ENCODE data around the gene TMED4. TPM values are rescaled to one million over a fixed set of nuclear protein-coding genes. Genes with fewer than 3 reads are reported as not detected.

The TMED4 gene
- total and polyA plus RNA-seq, 10 of the 15 experiments (the other 5 are each of a cell fraction or from before 2014, with no cell fraction given) = 20.8 to 71.3 (median 51.0) TPM

DNA sequence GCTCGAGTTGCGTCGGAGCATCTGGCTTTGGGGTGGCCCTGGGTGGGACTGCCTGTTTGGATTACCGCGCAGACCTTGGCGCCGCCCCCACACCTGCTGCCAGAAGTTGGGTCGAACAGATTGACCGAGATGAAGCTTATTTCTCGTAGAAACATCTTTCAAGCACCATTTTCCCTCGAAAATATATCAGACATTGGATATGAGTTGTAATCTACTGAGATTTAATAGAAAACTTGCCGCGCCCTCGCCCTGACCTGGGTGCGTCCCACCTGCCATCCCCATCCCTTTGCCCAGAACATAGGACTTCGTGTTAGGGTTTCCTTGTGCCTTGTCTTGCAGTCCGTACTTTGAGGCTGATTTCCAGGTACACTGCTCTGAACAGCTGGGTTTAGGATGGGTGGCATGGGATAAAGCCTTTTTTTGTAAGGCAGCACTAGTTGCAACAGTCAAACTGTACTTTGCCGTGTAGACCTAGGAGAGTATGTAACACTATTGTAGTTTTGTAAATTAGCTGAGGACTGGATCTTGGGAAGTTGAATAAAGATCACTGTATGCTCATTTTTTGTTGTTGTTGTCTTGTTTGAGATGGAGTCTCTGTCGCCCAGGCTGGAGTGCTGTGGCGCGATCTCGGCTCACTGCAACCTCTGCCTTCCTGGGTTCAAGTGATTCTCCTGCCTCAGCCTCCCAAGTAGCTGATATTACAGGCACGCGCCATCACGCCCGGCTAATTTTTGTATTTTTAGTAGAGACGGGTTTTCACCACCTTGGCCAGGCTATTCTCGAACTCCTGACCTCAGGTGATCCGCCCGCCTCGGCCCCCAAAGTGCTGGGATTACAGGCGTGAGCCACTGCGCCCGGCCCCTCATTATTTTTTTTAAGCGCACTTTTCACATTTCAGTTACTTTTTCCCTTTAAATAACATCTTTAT lies 25.4 kb upstream of the TMED4 start:
- DNase-seq (ENCODE audit: low read depth, low spot score) (no peak), FAIRE-seq (no peak), ATAC-seq (no peak; the same call in 2 of the 3 replicates)
- ChIA-PET CTCF (interaction anchor here (1.4 to 2.7 kb wide), 6 partner anchors 10 to 240 kb away, joined by 4 to 13 read pairs (median 6); partner anchors contain the start of gene H2AZ2), RAD21 (ENCODE audit: unreplicated experiment) (interaction anchor here (0.5 to 3.3 kb wide), 17 partner anchors 10 to 241 kb away, joined by 3 to 36 read pairs (median 6); partner anchors contain the start of genes DDX56, H2AZ2 and TMED4), SMC1A (ENCODE audit: uncharacterized antibody, unreplicated experiment) (interaction anchor here (0.9 to 8.8 kb wide), 16 partner anchors 9 to 250 kb away, joined by 3 to 103 read pairs (median 6); partner anchors contain the start of gene H2AZ2), POLR2A (interaction anchor here (0.6 to 7.8 kb wide), 20 partner anchors 10 to 373 kb away, joined by 3 to 95 read pairs (median 5); partner anchors contain the start of genes H2AZ2, PURB, TMED4 and ZMIZ2)
- H3K4me2 ChIP-seq (ENCODE audit: control insufficient read depth, insufficient read depth) = peak overlapping the region; percentile 66
- peak overlapping the region; percentile 78 for H3K9ac ChIP-seq (ENCODE audit: control insufficient read depth, insufficient read depth, low read length)
- H3K27ac ChIP-seq (ENCODE audit: control insufficient read depth, insufficient read depth) = peak overlapping the region; percentile 93
- WGBS (ENCODE audit: insufficient coverage, insufficient replicate concordance, low lambda C conversion rate, missing lambda C conversion rate) = 48% methylated on average over 35 of the region's 35 CpGs
- H2AFZ ChIP-seq (ENCODE audit: control insufficient read depth, low read depth, low read length) = peak overlapping the region; percentile 80
- in situ Hi-C loops (cut with MboI) = no loop called here
- peaks cover 13% of the 10 kb centered on the region for H3K4me1 ChIP-seq (ENCODE audit: control insufficient read depth, insufficient read depth, low read length)
- H4K20me1 ChIP-seq (ENCODE audit: control insufficient read depth, insufficient read depth) = no peaks in the 10 kb centered on the region
- BruUV-seq (replicated peaks) = TSS peak; percentile 84
- intact Hi-C loops (cut with micrococcal nuclease; ENCODE audit: unreplicated experiment) = loop anchor here (2.0 to 5.0 kb wide), 2 partner anchors 31 to 190 kb away; partner anchors contain the start of gene PPIA
- H3K79me2 ChIP-seq (ENCODE audit: control insufficient read depth, insufficient read depth, low read length) = peaks cover 50% of the 10 kb centered on the region
- peak overlapping the region; percentile 91 for H3K4me3 ChIP-seq
- H3K27me3 ChIP-seq (replicated peaks in 1 of 2; ENCODE audit: control insufficient read depth in 2 of 2, insufficient read depth in 2 of 2, low read length in 1 of 2) = no peaks in the 10 kb centered on the region
- no peaks in the 10 kb centered on the region for H3K36me3 ChIP-seq (ENCODE audit: control insufficient read depth in 2 of 2, insufficient read depth in 2 of 2, low read length in 1 of 2)
- H3K9me3 ChIP-seq (replicated peaks; ENCODE audit: control insufficient read depth, insufficient read depth, low read length) = no peaks in the 10 kb centered on the region
- TF ChIP-seq SRF (IDR thresholded peaks at IDR 0.05; ENCODE audit: low read depth in 2 of 2, low read length in 2 of 2) (no peak), TCF3 (IDR thresholded peaks at IDR 0.05; ENCODE audit: borderline replicate concordance, insufficient read depth, low read depth, low read length) (no peak), CHD4 (IDR thresholded peaks at IDR 0.05) (no peak), PML (IDR thresholded peaks at IDR 0.05; ENCODE audit: low read length) (no peak), YBX1 (IDR thresholded peaks at IDR 0.05) (no peak), BHLHE40 (IDR thresholded peaks at IDR 0.05; ENCODE audit: borderline replicate concordance in 1 of 2, low read depth in 2 of 2, low read length in 1 of 2) (0 out of 4 replicates have a peak, but pooled peaks of 1 of the 2 experiments have one; percentile 13), EGR1 (IDR thresholded peaks at IDR 0.05; ENCODE audit: borderline replicate concordance in 1 of 2, low read depth in 2 of 2, low read length in 2 of 2) (peak in 1 of 2 experiments; percentile 55; a peak in 2 of 3 replicates), KDM1A (IDR thresholded peaks at IDR 0.05; ENCODE audit: borderline replicate concordance) (no peak), NFIC (IDR thresholded peaks at IDR 0.05; ENCODE audit: low read depth, low read length) (no peak), SIN3A (IDR thresholded peaks at IDR 0.05; ENCODE audit: low read depth, low read length) (peak; percentile 8; the same call in 1 of the 2 replicates), ETV6 (conservative IDR thresholded peaks at IDR 0.05 in 1 of 2, IDR thresholded peaks at IDR 0.05 in 1 of 2; ENCODE audit: borderline replicate concordance in 1 of 2, low read depth in 1 of 2) (no peak), RFX5 (IDR thresholded peaks at IDR 0.05; ENCODE audit: low read depth, low read length) (no peak), IKZF2 (IDR thresholded peaks at IDR 0.05) (no peak), BACH1 (IDR thresholded peaks at IDR 0.05; ENCODE audit: borderline replicate concordance) (no peak), HCFC1 (IDR thresholded peaks at IDR 0.05; ENCODE audit: low read length) (no peak), SREBF2 (IDR thresholded peaks at IDR 0.05; ENCODE audit: low read length) (no peak), TCF12 (IDR thresholded peaks at IDR 0.05; ENCODE audit: low read depth, low read length) (0 out of 2 replicates have a peak, but pooled peaks have one; percentile 23)
- TF ChIP-seq, protein P1, sequence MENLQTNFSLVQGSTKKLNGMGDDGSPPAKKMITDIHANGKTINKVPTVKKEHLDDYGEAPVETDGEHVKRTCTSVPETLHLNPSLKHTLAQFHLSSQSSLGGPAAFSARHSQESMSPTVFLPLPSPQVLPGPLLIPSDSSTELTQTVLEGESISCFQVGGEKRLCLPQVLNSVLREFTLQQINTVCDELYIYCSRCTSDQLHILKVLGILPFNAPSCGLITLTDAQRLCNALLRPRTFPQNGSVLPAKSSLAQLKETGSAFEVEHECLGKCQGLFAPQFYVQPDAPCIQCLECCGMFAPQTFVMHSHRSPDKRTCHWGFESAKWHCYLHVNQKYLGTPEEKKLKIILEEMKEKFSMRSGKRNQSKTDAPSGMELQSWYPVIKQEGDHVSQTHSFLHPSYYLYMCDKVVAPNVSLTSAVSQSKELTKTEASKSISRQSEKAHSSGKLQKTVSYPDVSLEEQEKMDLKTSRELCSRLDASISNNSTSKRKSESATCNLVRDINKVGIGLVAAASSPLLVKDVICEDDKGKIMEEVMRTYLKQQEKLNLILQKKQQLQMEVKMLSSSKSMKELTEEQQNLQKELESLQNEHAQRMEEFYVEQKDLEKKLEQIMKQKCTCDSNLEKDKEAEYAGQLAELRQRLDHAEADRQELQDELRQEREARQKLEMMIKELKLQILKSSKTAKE (IDR thresholded peaks at IDR 0.05; ENCODE audit: low read depth, poor library complexity, severe bottlenecking) = no peak
- TF ChIP-seq, protein P2, sequence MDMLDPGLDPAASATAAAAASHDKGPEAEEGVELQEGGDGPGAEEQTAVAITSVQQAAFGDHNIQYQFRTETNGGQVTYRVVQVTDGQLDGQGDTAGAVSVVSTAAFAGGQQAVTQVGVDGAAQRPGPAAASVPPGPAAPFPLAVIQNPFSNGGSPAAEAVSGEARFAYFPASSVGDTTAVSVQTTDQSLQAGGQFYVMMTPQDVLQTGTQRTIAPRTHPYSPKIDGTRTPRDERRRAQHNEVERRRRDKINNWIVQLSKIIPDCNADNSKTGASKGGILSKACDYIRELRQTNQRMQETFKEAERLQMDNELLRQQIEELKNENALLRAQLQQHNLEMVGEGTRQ (IDR thresholded peaks at IDR 0.05; ENCODE audit: borderline replicate concordance, low read depth, low read length) = no peak
